HL-60 (cell line): ENCODE data around the gene POLR2I.

Experiments
- GABPA ChIP-seq: IDR thresholded peaks from 2 replicates; pipeline ENCODE4 v1.6.1; 2012; ENCODE audit warnings: low read depth
- TF ChIP-seq, protein P1 (sequence below): IDR thresholded peaks from one replicate; pipeline ENCODE4 v1.5.1; 2011; ENCODE audit warnings: low read length, control low read depth, inconsistent platforms; ENCODE audit not compliant: insufficient read depth

GRCh38 chr19:36151144-36152018 is 36.7 kb upstream of the POLR2I start:
- TF ChIP-seq, protein P1, sequence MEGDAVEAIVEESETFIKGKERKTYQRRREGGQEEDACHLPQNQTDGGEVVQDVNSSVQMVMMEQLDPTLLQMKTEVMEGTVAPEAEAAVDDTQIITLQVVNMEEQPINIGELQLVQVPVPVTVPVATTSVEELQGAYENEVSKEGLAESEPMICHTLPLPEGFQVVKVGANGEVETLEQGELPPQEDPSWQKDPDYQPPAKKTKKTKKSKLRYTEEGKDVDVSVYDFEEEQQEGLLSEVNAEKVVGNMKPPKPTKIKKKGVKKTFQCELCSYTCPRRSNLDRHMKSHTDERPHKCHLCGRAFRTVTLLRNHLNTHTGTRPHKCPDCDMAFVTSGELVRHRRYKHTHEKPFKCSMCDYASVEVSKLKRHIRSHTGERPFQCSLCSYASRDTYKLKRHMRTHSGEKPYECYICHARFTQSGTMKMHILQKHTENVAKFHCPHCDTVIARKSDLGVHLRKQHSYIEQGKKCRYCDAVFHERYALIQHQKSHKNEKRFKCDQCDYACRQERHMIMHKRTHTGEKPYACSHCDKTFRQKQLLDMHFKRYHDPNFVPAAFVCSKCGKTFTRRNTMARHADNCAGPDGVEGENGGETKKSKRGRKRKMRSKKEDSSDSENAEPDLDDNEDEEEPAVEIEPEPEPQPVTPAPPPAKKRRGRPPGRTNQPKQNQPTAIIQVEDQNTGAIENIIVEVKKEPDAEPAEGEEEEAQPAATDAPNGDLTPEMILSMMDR: no peak
- TF ChIP-seq GABPA: no peak
